ENCODE measurements around the gene SERPINA3. TPM values are rescaled to one million over a fixed set of nuclear protein-coding genes. Genes with fewer than 3 reads are reported as not detected.

SERPINA3 gene
- total RNA-seq, 1 donor: 5.1 TPM

GRCh38 chr14:94665544-94665943 lies 53.4 kb downstream of the SERPINA3 start:
- Histone ChIP-seq H3K4me2 (ENCODE audit: insufficient read depth, low read length) (no peak overlapping the region), H3K36me3 (ENCODE audit: insufficient read depth, low read length) (no peaks in the 10 kb centered on the region), H3K27me3 (ENCODE audit: insufficient read depth, low read length) (no peaks in the 10 kb centered on the region), H3K4me3 (ENCODE audit: insufficient read depth, low read length) (no peak overlapping the region), H3K9me3 (ENCODE audit: low read depth, low read length) (no peaks in the 10 kb centered on the region), H4K20me1 (ENCODE audit: insufficient read depth, low read length) (no peaks in the 10 kb centered on the region), H2AFZ (ENCODE audit: low read length) (no peak overlapping the region), H3K4me1 (ENCODE audit: insufficient read depth, low read length) (peaks cover 26% of the 10 kb centered on the region), H3K79me2 (ENCODE audit: insufficient read depth, low read length) (no peaks in the 10 kb centered on the region), H3K27ac (ENCODE audit: low read depth, low read length) (peak overlapping the region; percentile 75)
- DNase-seq (ENCODE audit: insufficient read length, low spot score, missing footprints): no peak
- TF ChIP-seq CTCF (IDR thresholded peaks at IDR 0.05; ENCODE audit: extremely low read depth, low read depth, low read length): no peak

- Histone ChIP-seq H3K79me2 (ENCODE audit: insufficient read depth, low read length) (no peaks in the 10 kb centered on the region), H3K36me3 (ENCODE audit: insufficient read depth, low read length) (no peaks in the 10 kb centered on the region), H3K27ac (ENCODE audit: low read depth, low read length) (no peak overlapping the region), H3K9me3 (ENCODE audit: low read depth, low read length) (no peaks in the 10 kb centered on the region), H4K20me1 (ENCODE audit: insufficient read depth, low read length) (no peaks in the 10 kb centered on the region), H3K4me1 (ENCODE audit: insufficient read depth, low read length) (peaks cover 10% of the 10 kb centered on the region), H3K4me2 (ENCODE audit: insufficient read depth, low read length) (no peak overlapping the region), H3K4me3 (ENCODE audit: insufficient read depth, low read length) (no peak overlapping the region), H2AFZ (ENCODE audit: low read length) (no peak overlapping the region), H3K27me3 (ENCODE audit: insufficient read depth, low read length) (no peaks in the 10 kb centered on the region)
- DNase-seq (ENCODE audit: insufficient read length, low spot score, missing footprints): no peak
- no peak for TF ChIP-seq CTCF (IDR thresholded peaks at IDR 0.05; ENCODE audit: extremely low read depth, low read depth, low read length)
Measured at GRCh38 chr14:94670692-94671285, 58.6 kb downstream of the SERPINA3 start.

- no peak overlapping the region for H2AFZ ChIP-seq (ENCODE audit: low read length)
- TF ChIP-seq CTCF (IDR thresholded peaks at IDR 0.05; ENCODE audit: extremely low read depth, low read depth, low read length): no peak
Measured at GRCh38 chr14:94671870-94672444, 59.8 kb downstream of the SERPINA3 start.

GRCh38 chr14:94673071-94673470 lies 60.9 kb downstream of the SERPINA3 start:
- H3K79me2 ChIP-seq (ENCODE audit: insufficient read depth, low read length): no peaks in the 10 kb centered on the region
- no peaks in the 10 kb centered on the region for H3K27me3 ChIP-seq (ENCODE audit: insufficient read depth, low read length)
- H3K4me2 ChIP-seq (ENCODE audit: insufficient read depth, low read length): no peak overlapping the region
- peaks cover 8% of the 10 kb centered on the region for H3K4me1 ChIP-seq (ENCODE audit: insufficient read depth, low read length)
- no peaks in the 10 kb centered on the region for H3K9me3 ChIP-seq (ENCODE audit: low read depth, low read length)
- no peaks in the 10 kb centered on the region for H3K36me3 ChIP-seq (ENCODE audit: insufficient read depth, low read length)
- no peak overlapping the region for H2AFZ ChIP-seq (ENCODE audit: low read length)
- no peaks in the 10 kb centered on the region for H4K20me1 ChIP-seq (ENCODE audit: insufficient read depth, low read length)
- no peak for DNase-seq (ENCODE audit: insufficient read length, low spot score, missing footprints)
- H3K27ac ChIP-seq (ENCODE audit: low read depth, low read length): no peak overlapping the region
- TF ChIP-seq CTCF (IDR thresholded peaks at IDR 0.05; ENCODE audit: extremely low read depth, low read depth, low read length): no peak
- H3K4me3 ChIP-seq (ENCODE audit: insufficient read depth, low read length): no peak overlapping the region

More at GRCh38 chr14:94671870-94672444, 59.8 kb downstream of the SERPINA3 start:
- H3K4me2 ChIP-seq (ENCODE audit: insufficient read depth, low read length): no peak overlapping the region
- H3K36me3 ChIP-seq (ENCODE audit: insufficient read depth, low read length): no peaks in the 10 kb centered on the region
- no peak for DNase-seq (ENCODE audit: insufficient read length, low spot score, missing footprints)
- H3K9me3 ChIP-seq (ENCODE audit: low read depth, low read length): no peaks in the 10 kb centered on the region
- no peaks in the 10 kb centered on the region for H4K20me1 ChIP-seq (ENCODE audit: insufficient read depth, low read length)
- H3K4me3 ChIP-seq (ENCODE audit: insufficient read depth, low read length): no peak overlapping the region
- no peak overlapping the region for H3K27ac ChIP-seq (ENCODE audit: low read depth, low read length)
- no peaks in the 10 kb centered on the region for H3K27me3 ChIP-seq (ENCODE audit: insufficient read depth, low read length)
- no peaks in the 10 kb centered on the region for H3K79me2 ChIP-seq (ENCODE audit: insufficient read depth, low read length)
- peaks cover 8% of the 10 kb centered on the region for H3K4me1 ChIP-seq (ENCODE audit: insufficient read depth, low read length)

Other genes starting within 250 kb of the SERPINA3 start
- gene SERPINA2, start 245.7 kb upstream of the SERPINA3 start, total RNA-seq: not detected in 2 replicates
- gene SERPINA1, start 223.8 kb upstream of the SERPINA3 start, total RNA-seq: 0.29 and 1.4 TPM in 2 replicates
- not detected in 2 replicates for gene SERPINA11, start 159.6 kb upstream of the SERPINA3 start, total RNA-seq
- gene SERPINA9, start 136.2 kb upstream of the SERPINA3 start, total RNA-seq: under 0.01 and 0.29 TPM in 2 replicates
- gene SERPINA12, start 102.9 kb upstream of the SERPINA3 start, total RNA-seq: not detected in 2 replicates
- gene SERPINA4, start 50.9 kb upstream of the SERPINA3 start, total RNA-seq: not detected in 2 replicates
- 0.36 and 0.59 TPM in 2 replicates for gene SERPINA5, start 31.0 kb upstream of the SERPINA3 start, total RNA-seq
- 9.4 and 10.6 TPM in 2 replicates for gene GSC, start 157.7 kb downstream of the SERPINA3 start, total RNA-seq